Activated CD4-positive, alpha-beta memory T cell treated with anti-CD3 and anti-CD28 coated beads for 36 hours (primary cell): ENCODE data around the gene RCAN1. TPM values are rescaled to one million over a fixed set of nuclear protein-coding genes. Genes with fewer than 3 reads are reported as not detected.

Source experiments
- CTCF ChIA-PET: fragments of 350-600 bp; sonication (Branson Sonifier 250); formaldehyde crosslinking; loops from one replicate; lab custom pipeline; 2021; ENCODE audit warnings: antibody characterized with exemption, inconsistent platforms; lab: Charles Lee
- POLR2A ChIA-PET: fragments of 350-600 bp; sonication (Branson Sonifier 250); formaldehyde crosslinking; loops from one replicate; lab custom pipeline; 2021; ENCODE audit warnings: antibody characterized with exemption; lab: Charles Lee
- DNase-seq: peaks from one replicate; pipeline ENCODE4 v3.0.0-alpha.2; 2020
- H3K27ac Mint-ChIP-seq: one replicate; pipeline ENCODE4 v1.8.0; 2021; ENCODE audit warnings: mixed read lengths
- H3K27me3 Mint-ChIP-seq: one replicate; pipeline ENCODE4 v1.8.0; 2021; ENCODE audit warnings: mixed read lengths
- H3K36me3 Mint-ChIP-seq: one replicate; pipeline ENCODE4 v1.8.0; 2021; ENCODE audit warnings: mixed read lengths
- H3K4me1 Mint-ChIP-seq: one replicate; pipeline ENCODE4 v1.8.0; 2021; ENCODE audit warnings: low read depth, mixed read lengths
- H3K4me3 Mint-ChIP-seq: one replicate; pipeline ENCODE4 v1.8.0; 2021; ENCODE audit warnings: mild to moderate bottlenecking, mixed read lengths
- H3K9me3 Mint-ChIP-seq: one replicate; pipeline ENCODE4 v1.8.0; 2021; ENCODE audit warnings: mixed read lengths
- intact Hi-C: fragments of 100-400 bp; cut with micrococcal nuclease; formaldehyde crosslinking; loops from one replicate; pipeline ENCODE4 v1.15.1; 2023
- total RNA-seq, 2 experiments: library from RNA; stranded (reverse); gene quantifications; one replicate each; pipeline ENCODE4 v1.2.3, GENCODE V29; 2021

RCAN1 gene
- total RNA-seq, 2 experiments from 2014 or later = 8.6 to 9.7 TPM

- peak; percentile 40 for DNase-seq
- Mint-ChIP-seq H3K27ac (peak overlapping the region; percentile 67), H3K4me3 (no peak overlapping the region), H3K36me3 (peaks cover 3% of the 10 kb centered on the region), H3K9me3 (peaks cover 9% of the 10 kb centered on the region), H3K4me1 (peaks cover 15% of the 10 kb centered on the region), H3K27me3 (no peaks in the 10 kb centered on the region)
- POLR2A ChIA-PET = interaction anchor here (0.6 kb wide), 1 partner anchor 120 kb away, joined by 5 read pairs; no protein-coding TSS in a partner anchor
- intact Hi-C loops = loop anchor here (2.0 to 5.0 kb wide), 2 partner anchors 18 to 37 kb away; no protein-coding TSS in a partner anchor
- CTCF ChIA-PET = interaction anchor here (2.0 kb wide), 1 partner anchor 57 kb away, joined by 7 read pairs; no protein-coding TSS in a partner anchor
Measured at GRCh38 chr21:34545079-34545884, 69.6 kb downstream of the RCAN1 start.

- Mint-ChIP-seq H3K27me3 (no peaks in the 10 kb centered on the region), H3K4me1 (peaks cover 15% of the 10 kb centered on the region), H3K9me3 (peaks cover 9% of the 10 kb centered on the region), H3K36me3 (peaks cover 3% of the 10 kb centered on the region), H3K4me3 (no peak overlapping the region), H3K27ac (no peak overlapping the region)
- ChIA-PET POLR2A (interaction anchor here (0.6 kb wide), 1 partner anchor 9 kb away, joined by 3 read pairs; no protein-coding TSS in a partner anchor), CTCF (interaction anchor here (1.1 to 2.0 kb wide), 8 partner anchors 10 to 65 kb away, joined by 3 to 14 read pairs (median 4); no protein-coding TSS in a partner anchor)
- DNase-seq = peak; percentile 50
- intact Hi-C loops = loop anchor here (2.0 kb wide), 1 partner anchor 17 kb away; no protein-coding TSS in a partner anchor
Measured at GRCh38 chr21:34544032-34544496, 70.8 kb downstream of the RCAN1 start.

- peaks cover 9% of the 10 kb centered on the region for H3K9me3 Mint-ChIP-seq
- peaks cover 15% of the 10 kb centered on the region for H3K4me1 Mint-ChIP-seq
- H3K4me3 Mint-ChIP-seq = no peak overlapping the region
- CTCF ChIA-PET = interaction anchor here (1.1 to 2.0 kb wide), 7 partner anchors 9 to 60 kb away, joined by 3 to 14 read pairs (median 4); no protein-coding TSS in a partner anchor
- no peak for DNase-seq
- H3K36me3 Mint-ChIP-seq = peaks cover 3% of the 10 kb centered on the region
- H3K27me3 Mint-ChIP-seq = no peaks in the 10 kb centered on the region
- POLR2A ChIA-PET = no interaction called here
- no peak overlapping the region for H3K27ac Mint-ChIP-seq
- intact Hi-C loops = no loop called here
Measured at GRCh38 chr21:34543017-34543416, 71.9 kb downstream of the RCAN1 start.

GRCh38 chr21:34540206-34540605 lies 74.7 kb downstream of the RCAN1 start:
- ChIA-PET CTCF (no interaction called here), POLR2A (no interaction called here)
- intact Hi-C loops = no loop called here
- DNase-seq = no peak
- Mint-ChIP-seq H3K27ac (no peak overlapping the region), H3K27me3 (no peaks in the 10 kb centered on the region), H3K4me3 (no peak overlapping the region), H3K4me1 (peaks cover 9% of the 10 kb centered on the region), H3K36me3 (peaks cover 3% of the 10 kb centered on the region), H3K9me3 (peaks cover 9% of the 10 kb centered on the region)

GRCh38 chr21:34537838-34538237 lies 77.1 kb downstream of the RCAN1 start:
- Mint-ChIP-seq H3K27ac (no peak overlapping the region), H3K36me3 (no peaks in the 10 kb centered on the region), H3K4me1 (peaks cover 4% of the 10 kb centered on the region), H3K9me3 (peaks cover 4% of the 10 kb centered on the region), H3K27me3 (no peaks in the 10 kb centered on the region), H3K4me3 (no peak overlapping the region)
- DNase-seq = no peak
- CTCF ChIA-PET = no interaction called here
- intact Hi-C loops = no loop called here
- POLR2A ChIA-PET = no interaction called here

GRCh38 chr21:34536820-34537219 lies 78.1 kb downstream of the RCAN1 start:
- DNase-seq = no peak
- ChIA-PET CTCF (no interaction called here), POLR2A (no interaction called here)
- no peak overlapping the region for H3K27ac Mint-ChIP-seq
- H3K4me3 Mint-ChIP-seq = no peak overlapping the region
- no peaks in the 10 kb centered on the region for H3K9me3 Mint-ChIP-seq
- intact Hi-C loops = no loop called here
- H3K4me1 Mint-ChIP-seq = peaks cover 4% of the 10 kb centered on the region
- H3K27me3 Mint-ChIP-seq = no peaks in the 10 kb centered on the region
- no peaks in the 10 kb centered on the region for H3K36me3 Mint-ChIP-seq

- Mint-ChIP-seq H3K27ac (no peak overlapping the region), H3K27me3 (no peaks in the 10 kb centered on the region), H3K9me3 (no peaks in the 10 kb centered on the region), H3K4me1 (peaks cover 4% of the 10 kb centered on the region), H3K36me3 (no peaks in the 10 kb centered on the region), H3K4me3 (no peak overlapping the region)
- POLR2A ChIA-PET = no interaction called here
- intact Hi-C loops = no loop called here
- CTCF ChIA-PET = no interaction called here
- DNase-seq = no peak
Measured at GRCh38 chr21:34536311-34536710, 78.6 kb downstream of the RCAN1 start.

- H3K4me3 Mint-ChIP-seq = no peak overlapping the region
- no peaks in the 10 kb centered on the region for H3K27me3 Mint-ChIP-seq
- no peak overlapping the region for H3K27ac Mint-ChIP-seq
- intact Hi-C loops = no loop called here
- no peaks in the 10 kb centered on the region for H3K36me3 Mint-ChIP-seq
- CTCF ChIA-PET = no interaction called here
- H3K4me1 Mint-ChIP-seq = peaks cover 4% of the 10 kb centered on the region
- H3K9me3 Mint-ChIP-seq = no peaks in the 10 kb centered on the region
- POLR2A ChIA-PET = no interaction called here
- DNase-seq = no peak
Measured at GRCh38 chr21:34535886-34536285, 79.0 kb downstream of the RCAN1 start.

GRCh38 chr21:34534522-34534921 lies 80.4 kb downstream of the RCAN1 start:
- peaks cover 4% of the 10 kb centered on the region for H3K4me1 Mint-ChIP-seq
- H3K36me3 Mint-ChIP-seq = no peaks in the 10 kb centered on the region
- H3K4me3 Mint-ChIP-seq = no peak overlapping the region
- DNase-seq = peak; percentile 22
- intact Hi-C loops = no loop called here
- CTCF ChIA-PET = interaction anchor here (0.9 kb wide), 1 partner anchor 9 kb away, joined by 4 read pairs; no protein-coding TSS in a partner anchor
- H3K27me3 Mint-ChIP-seq = no peaks in the 10 kb centered on the region
- POLR2A ChIA-PET = no interaction called here
- no peak overlapping the region for H3K27ac Mint-ChIP-seq
- no peaks in the 10 kb centered on the region for H3K9me3 Mint-ChIP-seq

- Mint-ChIP-seq H3K4me3 (no peak overlapping the region), H3K9me3 (no peaks in the 10 kb centered on the region), H3K36me3 (no peaks in the 10 kb centered on the region), H3K4me1 (peaks cover 4% of the 10 kb centered on the region), H3K27ac (no peak overlapping the region), H3K27me3 (no peaks in the 10 kb centered on the region)
- POLR2A ChIA-PET = no interaction called here
- intact Hi-C loops = no loop called here
- CTCF ChIA-PET = interaction anchor here (0.9 kb wide), 1 partner anchor 10 kb away, joined by 4 read pairs; no protein-coding TSS in a partner anchor
- no peak for DNase-seq
Measured at GRCh38 chr21:34533938-34534337, 81.0 kb downstream of the RCAN1 start.

- H3K36me3 Mint-ChIP-seq = no peaks in the 10 kb centered on the region
- H3K4me3 Mint-ChIP-seq = no peak overlapping the region
- H3K27me3 Mint-ChIP-seq = no peaks in the 10 kb centered on the region
- DNase-seq = no peak
- H3K4me1 Mint-ChIP-seq = peaks cover 15% of the 10 kb centered on the region
- POLR2A ChIA-PET = no interaction called here
- intact Hi-C loops = no loop called here
- CTCF ChIA-PET = no interaction called here
- H3K9me3 Mint-ChIP-seq = peaks cover 3% of the 10 kb centered on the region
- H3K27ac Mint-ChIP-seq = no peak overlapping the region
Measured at GRCh38 chr21:34531399-34531798, 83.5 kb downstream of the RCAN1 start.

GRCh38 chr21:34530261-34530660 lies 84.7 kb downstream of the RCAN1 start:
- Mint-ChIP-seq H3K27ac (no peak overlapping the region), H3K4me3 (no peak overlapping the region), H3K9me3 (peaks cover 3% of the 10 kb centered on the region), H3K27me3 (no peaks in the 10 kb centered on the region), H3K4me1 (peaks cover 19% of the 10 kb centered on the region), H3K36me3 (no peaks in the 10 kb centered on the region)
- ChIA-PET POLR2A (no interaction called here), CTCF (interaction anchor here (0.8 kb wide), 1 partner anchor 73 kb away, joined by 3 read pairs; no protein-coding TSS in a partner anchor)
- intact Hi-C loops = no loop called here
- no peak for DNase-seq
